Stomach (tissue), 9 donors: ENCODE results near the gene PTN. TPM values are rescaled to one million over a fixed set of nuclear protein-coding genes. Genes with fewer than 3 reads are reported as not detected.

ENCODE experiments used
- DNase-seq, 2 donors: peaks; one replicate each; pipeline versions ENCODE4 v3.0.0 to v3.0.0-alpha.2; 2013 to 2019
- H3K27ac ChIP-seq, 5 donors: fragments of 200-600 bp in 4 of 5; sonication (generic) in 4 of 5; one replicate each; pipeline ENCODE4 v1.5.1; 2013 to 2019; ENCODE audit warnings: mild to moderate bottlenecking in 1 of 5, moderate library complexity in 1 of 5
- H3K27me3 ChIP-seq, 3 donors: fragments of 200-600 bp; sonication (generic); one replicate each; pipeline ENCODE4 v1.5.1; 2017 to 2019; ENCODE audit warnings: mixed run types in 1 of 3
- H3K36me3 ChIP-seq, 4 donors: fragments of 200-600 bp; sonication (generic); 1 replicate in 3 of 4; 2 replicates in 1 of 4; pipeline ENCODE4 v1.5.1; 2016 to 2019
- H3K4me1 ChIP-seq, 4 donors: fragments of 200-600 bp; sonication (generic); one replicate each; pipeline ENCODE4 v1.5.1; 2016 to 2019
- H3K4me3 ChIP-seq, 4 donors: fragments of 200-600 bp; sonication (generic) in 3 of 4; one replicate each; pipeline ENCODE4 v1.5.1; 2016 to 2019; ENCODE audit warnings: mild to moderate bottlenecking in 1 of 4
- H3K9me3 ChIP-seq, 4 donors: fragments of 200-600 bp; sonication (generic); one replicate each; pipeline ENCODE4 v1.5.1; 2016 to 2019
- EP300 ChIP-seq: sonication (generic); formaldehyde crosslinking; IDR thresholded peaks from one replicate; pipeline ENCODE4 v1.6.1; 2017; ENCODE audit warnings: antibody characterized with exemption
- POLR2A ChIP-seq, 4 donors: fragments of 450-650 bp; IDR thresholded peaks; one replicate each; pipeline ENCODE4 v1.6.1; 2016; ENCODE audit warnings: antibody characterized with exemption in 4 of 4, control low read depth in 2 of 4, mild to moderate bottlenecking in 1 of 4, moderate library complexity in 1 of 4
- POLR2AphosphoS5 ChIP-seq, 3 donors: sonication (generic); formaldehyde crosslinking; IDR thresholded peaks; one replicate each; pipeline ENCODE4 v1.6.1; 2016; ENCODE audit warnings: antibody characterized with exemption in 3 of 3
- WGBS, 5 donors: extraction: QIAGEN DNeasy Blood & Tissue Kit in 3 of 5; methylation state at CpG; one replicate each; pipeline versions ENCODE4 v1.1.5 to v1.1.7; 2013 to 2018; 5-methylcytosine and 5-hydroxymethylcytosine counted together
- intact Hi-C: fragments of 100-400 bp; cut with DNase I; formaldehyde crosslinking; loops from one replicate; pipeline ENCODE4 v1.15.1; 2023; ENCODE audit warnings: low total_unique reads
- polyA plus RNA-seq, 3 donors: library from polyadenylated mRNA; stranded (reverse); fragments of 200-250 nt; gene quantifications; one replicate each; pipeline ENCODE4 v1.2.3, GENCODE V29; 2013
- total RNA-seq, 5 donors: library from RNA; depleted of rRNA; stranded (reverse); fragments of >200 nt; gene quantifications; one replicate each; pipeline versions ENCODE4 v1.1.0 to v1.2.3, GENCODE V29; 2014 to 2016
- TF ChIP-seq, protein P1 (sequence below), 7 experiments: fragments of 450-650 bp in 4 of 7; fragments of 200-600 bp in 3 of 7; sonication (generic) in 3 of 7; IDR thresholded peaks; one replicate each; pipeline ENCODE4 v1.5.1; 2016 to 2019; ENCODE audit warnings: antibody characterized with exemption in 7 of 7, control low read depth in 2 of 7, mild to moderate bottlenecking in 1 of 7
- donor health status: healthy with polysubstance abuse.
- donor health status: Bipolar disorder and iron deficiency.
- donor health status: healthy.

Gene PTN
- total and polyA plus RNA-seq, 8 donors = 1.4 to 47.4 (median 6.4) TPM; not detected in 1

DNA sequence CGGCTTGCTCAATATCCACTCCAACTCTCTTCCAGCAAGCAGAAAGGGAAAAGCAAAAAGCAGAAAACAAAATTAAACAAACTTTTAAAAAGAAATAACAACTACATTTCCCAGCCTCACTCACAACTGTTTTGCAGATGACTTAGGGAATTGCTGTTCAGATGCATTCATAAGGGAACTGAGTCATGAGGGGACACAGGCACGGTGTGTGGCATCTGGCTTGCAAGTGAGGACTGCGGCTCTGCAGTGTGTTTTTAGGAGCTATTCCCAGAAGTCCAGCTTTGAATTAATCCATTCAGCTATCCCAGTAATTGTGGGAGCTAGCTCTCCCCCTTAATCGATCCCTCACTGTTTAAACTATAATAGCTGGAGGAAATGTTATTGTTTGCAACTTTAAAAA lies 30.3 kb downstream of the PTN start:
- 44 to 68% (median 57%) methylated on average over 4 of the region's 4 CpGs for WGBS, 5 donors
- peak in 1 of 2 donors; percentile 17 for DNase-seq
- Histone ChIP-seq H3K4me1 (peaks cover 0 to 8% (median 0%) of the 10 kb centered on the region in 4 donors), H3K9me3 (no peaks in the 10 kb centered on the region), H3K36me3 (no peaks in the 10 kb centered on the region), H3K27ac (no peak overlapping the region), H3K27me3 (no peaks in the 10 kb centered on the region), H3K4me3 (no peak overlapping the region)
- TF ChIP-seq POLR2A (IDR thresholded peaks at IDR 0.05) (no peak), POLR2AphosphoS5 (IDR thresholded peaks at IDR 0.05) (no peak), EP300 (no peak)
- TF ChIP-seq, protein P1, sequence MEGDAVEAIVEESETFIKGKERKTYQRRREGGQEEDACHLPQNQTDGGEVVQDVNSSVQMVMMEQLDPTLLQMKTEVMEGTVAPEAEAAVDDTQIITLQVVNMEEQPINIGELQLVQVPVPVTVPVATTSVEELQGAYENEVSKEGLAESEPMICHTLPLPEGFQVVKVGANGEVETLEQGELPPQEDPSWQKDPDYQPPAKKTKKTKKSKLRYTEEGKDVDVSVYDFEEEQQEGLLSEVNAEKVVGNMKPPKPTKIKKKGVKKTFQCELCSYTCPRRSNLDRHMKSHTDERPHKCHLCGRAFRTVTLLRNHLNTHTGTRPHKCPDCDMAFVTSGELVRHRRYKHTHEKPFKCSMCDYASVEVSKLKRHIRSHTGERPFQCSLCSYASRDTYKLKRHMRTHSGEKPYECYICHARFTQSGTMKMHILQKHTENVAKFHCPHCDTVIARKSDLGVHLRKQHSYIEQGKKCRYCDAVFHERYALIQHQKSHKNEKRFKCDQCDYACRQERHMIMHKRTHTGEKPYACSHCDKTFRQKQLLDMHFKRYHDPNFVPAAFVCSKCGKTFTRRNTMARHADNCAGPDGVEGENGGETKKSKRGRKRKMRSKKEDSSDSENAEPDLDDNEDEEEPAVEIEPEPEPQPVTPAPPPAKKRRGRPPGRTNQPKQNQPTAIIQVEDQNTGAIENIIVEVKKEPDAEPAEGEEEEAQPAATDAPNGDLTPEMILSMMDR (IDR thresholded peaks at IDR 0.05) = no peak
- intact Hi-C loops = no loop called here

DNA sequence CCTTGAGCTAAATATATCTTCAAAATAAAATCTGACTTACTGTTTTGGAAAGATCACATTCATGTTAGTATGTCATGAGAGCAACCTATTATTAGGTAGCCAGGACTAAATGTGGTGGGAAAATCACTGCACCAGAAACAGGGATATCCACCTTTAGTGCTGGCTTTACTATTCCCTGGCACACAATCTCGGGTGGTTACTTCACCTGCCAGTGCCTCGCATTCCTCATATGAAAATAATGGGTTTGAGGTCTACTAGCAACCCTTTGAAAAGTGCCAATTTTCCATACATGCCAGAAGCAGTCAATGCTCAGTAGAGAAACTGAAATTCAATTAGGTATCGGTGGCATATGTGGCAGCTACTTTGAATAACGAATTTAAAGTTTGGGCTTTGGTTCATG lies 36.8 kb downstream of the PTN start:
- Histone ChIP-seq H3K9me3 (no peaks in the 10 kb centered on the region), H3K27me3 (no peaks in the 10 kb centered on the region), H3K36me3 (no peaks in the 10 kb centered on the region), H3K4me1 (no peaks in the 10 kb centered on the region), H3K4me3 (no peak overlapping the region), H3K27ac (no peak overlapping the region)
- 75 to 84% (median 81%) methylated on average over 4 of the region's 4 CpGs for WGBS, 5 donors
- DNase-seq = no peak
- intact Hi-C loops = no loop called here
- TF ChIP-seq POLR2A (IDR thresholded peaks at IDR 0.05) (no peak), POLR2AphosphoS5 (IDR thresholded peaks at IDR 0.05) (no peak), EP300 (no peak)
- TF ChIP-seq, protein P1 (IDR thresholded peaks at IDR 0.05) = no peak

DNA sequence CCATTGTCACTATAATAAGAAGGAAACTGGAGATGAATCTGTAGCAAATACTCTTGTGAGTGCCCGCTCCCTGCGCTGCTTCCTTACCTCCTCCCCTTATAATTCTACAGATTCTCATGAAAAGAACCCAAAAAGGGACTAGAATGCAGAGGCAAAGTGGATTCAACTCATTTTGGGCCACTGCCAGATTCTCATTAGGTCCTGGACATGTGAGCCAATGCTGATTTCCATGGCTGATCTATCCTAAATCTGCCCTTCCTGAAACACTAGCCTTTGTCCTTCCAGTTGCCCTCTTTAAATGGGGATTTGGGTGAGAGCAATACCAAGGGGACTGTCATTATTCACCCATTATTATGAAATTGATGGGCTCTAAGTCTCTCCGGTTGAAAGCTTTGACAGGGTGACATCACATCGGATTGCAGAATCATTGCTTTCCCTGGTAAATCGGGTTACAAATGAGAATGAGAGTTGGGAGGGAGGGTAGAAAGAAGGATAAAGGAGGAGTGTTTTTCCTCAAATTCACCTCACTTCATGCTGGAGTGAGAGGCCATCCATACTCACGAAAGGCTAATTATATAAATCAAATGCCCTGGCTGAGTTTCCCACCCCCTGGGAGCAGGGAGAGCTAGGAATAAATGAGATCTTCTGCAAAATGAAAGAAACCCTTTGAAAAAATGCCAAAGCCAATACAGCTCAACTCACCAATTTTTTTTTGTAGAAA lies 37.5 kb downstream of the PTN start:
- TF ChIP-seq POLR2AphosphoS5 (IDR thresholded peaks at IDR 0.05) = no peak
- TF ChIP-seq, protein P1 (IDR thresholded peaks at IDR 0.05) = no peak
- no peak for TF ChIP-seq EP300
- TF ChIP-seq POLR2A (IDR thresholded peaks at IDR 0.05) = no peak
- H3K4me3 ChIP-seq = no peak overlapping the region
- H3K4me1 ChIP-seq = no peaks in the 10 kb centered on the region
- 80 to 90% (median 88%) methylated on average over 6 of the region's 6 CpGs for WGBS, 5 donors
- no peaks in the 10 kb centered on the region for H3K27me3 ChIP-seq
- peak in 1 of 2 donors; percentile 17 for DNase-seq
- no peaks in the 10 kb centered on the region for H3K9me3 ChIP-seq
- H3K27ac ChIP-seq = no peak overlapping the region
- H3K36me3 ChIP-seq = no peaks in the 10 kb centered on the region
- intact Hi-C loops = no loop called here

DNA sequence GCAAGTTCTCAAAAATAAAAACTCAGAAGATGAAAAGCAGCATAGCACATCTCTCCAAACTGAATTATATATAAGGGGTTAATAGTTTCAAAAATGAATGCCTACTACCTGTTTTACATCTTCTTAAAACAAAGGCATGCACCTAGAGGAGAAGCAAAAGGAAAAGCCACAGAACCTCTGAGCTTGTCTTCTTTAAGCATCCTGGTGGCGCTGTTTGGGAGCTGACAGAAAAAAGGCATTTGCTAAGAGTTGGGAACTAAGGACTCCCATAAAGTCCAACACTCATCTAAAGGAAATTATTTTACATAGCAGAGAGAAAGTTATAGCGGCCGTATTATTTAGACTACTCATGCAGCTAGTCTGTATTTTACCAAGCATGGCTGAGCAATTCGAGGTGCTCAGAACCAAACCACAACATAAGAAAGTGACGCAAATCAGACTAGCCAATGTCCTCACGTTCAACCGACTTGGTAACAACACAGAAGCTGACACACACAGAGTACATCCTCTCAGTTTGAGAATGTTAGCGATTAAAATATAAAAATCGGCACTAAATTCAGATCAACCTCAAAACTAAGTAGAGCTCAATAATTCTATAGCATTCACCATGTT lies 38.8 kb downstream of the PTN start:
- 76 to 89% (median 84%) methylated on average over 9 of the region's 9 CpGs for WGBS, 5 donors
- intact Hi-C loops = no loop called here
- peak in 1 of 2 donors; percentile 26 for DNase-seq
- H3K9me3 ChIP-seq = no peaks in the 10 kb centered on the region
- H3K27ac ChIP-seq = no peak overlapping the region
- TF ChIP-seq, protein P1 (IDR thresholded peaks at IDR 0.05) = no peak
- no peak for TF ChIP-seq EP300
- no peak for TF ChIP-seq POLR2A (IDR thresholded peaks at IDR 0.05)
- no peak for TF ChIP-seq POLR2AphosphoS5 (IDR thresholded peaks at IDR 0.05)
- no peaks in the 10 kb centered on the region for H3K36me3 ChIP-seq
- no peak overlapping the region for H3K4me3 ChIP-seq
- H3K4me1 ChIP-seq = no peaks in the 10 kb centered on the region
- no peaks in the 10 kb centered on the region for H3K27me3 ChIP-seq
